HG03196 (cell line): ENCODE results near the gene ECI2.
"Not testable (repeated sequence)": the region's sequence is repeated elsewhere in the genome, so short reads cannot be mapped to it uniquely, and the experiment has no call there.

Experiments
- ATAC-seq: cut with Tn5 transposase; IDR thresholded peaks from one replicate; pipeline ENCODE4 v1.9.1; 2021; ENCODE audit not compliant: unreplicated experiment

The ECI2 gene

DNA sequence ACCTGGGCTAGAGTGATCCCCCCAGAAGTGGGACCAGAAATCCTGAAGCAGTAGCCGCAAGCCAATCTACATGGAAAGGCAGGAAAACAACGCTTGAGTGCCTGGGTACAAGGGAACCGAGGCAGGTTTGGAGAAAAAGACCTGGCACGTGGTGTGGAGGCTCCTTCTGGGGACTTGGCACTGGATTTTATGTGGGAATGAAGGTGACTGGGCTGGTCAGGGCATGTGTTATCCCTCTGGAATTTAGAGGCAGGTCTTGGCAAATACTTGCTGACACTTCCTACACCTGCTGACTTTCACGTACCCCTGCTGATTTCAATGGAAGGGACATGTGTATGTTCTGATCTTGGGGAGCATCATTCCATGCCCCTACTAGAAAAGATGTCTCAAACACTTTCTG, 31.4 kb downstream of the ECI2 start:
- no peak for ATAC-seq

DNA sequence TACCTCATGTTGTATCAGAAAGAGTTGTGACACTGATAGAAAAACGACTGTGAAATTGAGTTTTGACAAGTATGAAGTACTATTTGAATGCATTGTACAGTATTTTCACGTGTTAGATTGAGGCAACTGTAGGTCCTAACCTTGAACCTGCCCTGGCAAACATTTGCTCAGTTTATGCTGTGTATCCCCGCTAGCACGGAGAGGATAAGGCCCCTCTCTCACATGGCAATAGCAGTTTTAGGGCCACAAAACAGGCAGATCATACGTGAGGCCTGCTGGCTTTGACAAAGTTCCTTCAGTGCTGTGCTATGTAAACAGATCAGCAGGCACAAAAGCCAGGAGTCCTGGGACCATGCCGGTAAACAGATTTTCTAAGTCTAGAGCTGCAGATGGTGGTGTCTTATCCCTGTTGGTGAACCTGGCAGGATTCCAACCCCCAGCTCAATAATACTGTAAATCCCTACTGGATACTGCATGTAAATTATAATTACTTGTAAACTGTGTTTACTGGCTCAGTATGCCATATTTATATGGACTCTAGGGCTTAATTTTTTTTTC, 32.6 kb downstream of the ECI2 start:
- ATAC-seq, result no peak

DNA sequence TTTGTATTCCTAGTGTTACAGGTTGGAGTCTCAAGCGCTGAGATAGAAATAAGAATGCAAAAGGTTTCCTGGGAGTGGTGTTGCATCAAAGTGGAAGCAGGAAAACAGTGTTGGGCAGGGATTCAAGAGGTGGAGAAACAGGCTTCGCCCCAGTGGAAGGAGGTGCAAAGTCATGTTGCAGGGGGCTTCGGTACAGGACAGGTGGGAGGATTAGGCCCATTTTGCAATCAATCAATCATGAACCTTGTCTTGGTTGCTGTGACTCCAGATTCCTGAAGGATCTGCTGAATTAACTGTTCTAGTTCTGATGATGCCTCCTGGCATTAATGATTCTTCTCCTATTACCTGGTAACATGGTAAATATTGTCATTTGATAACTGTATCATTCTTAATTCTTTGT, 34.1 kb downstream of the ECI2 start:
- ATAC-seq, result no peak

DNA sequence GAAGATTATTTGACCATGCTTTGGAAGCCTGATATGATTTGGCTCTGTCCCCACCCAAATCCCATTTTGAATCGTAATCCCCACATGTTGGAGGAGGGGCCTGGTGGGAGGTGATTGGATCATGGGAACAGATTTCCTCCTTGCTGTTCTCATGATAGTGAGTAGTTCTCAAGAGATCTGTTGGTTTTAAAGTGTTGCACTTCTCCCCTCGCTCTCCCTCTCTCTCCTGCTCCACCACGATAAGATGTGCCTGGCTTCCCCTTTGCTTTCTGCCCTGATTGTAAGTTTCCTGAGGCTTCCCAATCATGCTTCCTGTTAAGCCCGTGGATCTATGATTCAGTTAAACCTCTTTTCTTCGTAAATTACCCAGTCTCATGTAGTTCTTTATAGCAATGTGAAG, 34.7 kb downstream of the ECI2 start:
- no peak for ATAC-seq

DNA sequence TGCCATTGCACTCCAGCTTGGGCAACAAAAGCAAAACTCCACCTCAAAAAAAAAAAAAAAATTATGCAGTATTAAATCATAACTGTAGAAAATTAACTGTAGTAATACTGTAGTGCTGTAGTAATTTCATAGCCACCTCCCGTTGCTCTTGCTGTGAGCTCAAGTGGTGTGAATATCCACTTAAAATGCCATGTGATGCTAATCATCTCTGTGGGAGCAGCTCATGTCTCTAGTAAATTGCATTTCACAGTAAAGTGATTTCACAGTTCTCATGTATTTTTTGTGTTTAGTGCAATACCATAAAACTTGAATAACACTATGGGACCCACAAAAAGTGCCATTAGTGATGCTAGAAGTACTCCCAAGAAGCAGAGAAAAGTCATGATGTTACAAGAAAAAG, 42.1 kb downstream of the ECI2 start:
- no peak for ATAC-seq

DNA sequence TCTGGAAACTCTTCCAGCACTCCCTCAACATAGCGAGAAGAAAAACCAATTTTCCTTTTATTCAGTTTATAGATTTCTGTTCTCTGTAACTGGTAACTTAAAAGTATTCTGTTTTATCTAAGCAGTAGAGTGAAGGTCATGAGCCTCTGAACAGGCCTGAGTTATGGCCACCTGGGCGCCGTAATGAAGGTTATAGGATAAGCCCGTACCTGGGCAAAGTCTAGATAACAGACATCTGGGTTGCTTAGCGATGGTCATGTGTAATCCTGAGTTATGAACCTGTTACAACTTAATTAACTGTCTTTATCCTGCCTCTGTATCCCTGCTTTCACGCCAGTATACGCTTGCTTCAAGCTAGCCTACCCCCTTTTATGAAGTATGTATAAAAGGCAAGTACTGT, 43.4 kb downstream of the ECI2 start:
- ATAC-seq, result no peak

DNA sequence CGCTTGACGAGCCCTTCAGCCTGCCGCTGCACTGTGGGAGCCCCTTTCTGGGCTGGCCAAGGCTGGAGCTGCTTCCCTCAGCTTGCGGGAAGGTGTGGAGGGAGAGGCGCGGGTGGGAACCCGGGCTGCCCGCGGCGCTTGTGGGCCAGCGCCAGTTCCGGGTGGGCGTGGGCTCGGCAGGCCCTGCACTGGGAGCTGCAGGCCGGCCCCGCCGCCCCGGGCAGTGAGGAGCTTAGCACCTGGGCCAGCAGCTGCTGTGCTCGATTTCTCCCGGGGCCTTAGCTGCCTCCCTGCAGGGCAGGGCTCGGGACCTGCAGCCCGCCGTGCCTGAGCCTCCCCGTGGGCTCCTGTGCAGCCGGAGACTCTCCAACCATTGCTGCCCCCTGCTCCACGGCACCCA, 45.3 kb downstream of the ECI2 start:
- not testable (repeated sequence) for ATAC-seq

DNA sequence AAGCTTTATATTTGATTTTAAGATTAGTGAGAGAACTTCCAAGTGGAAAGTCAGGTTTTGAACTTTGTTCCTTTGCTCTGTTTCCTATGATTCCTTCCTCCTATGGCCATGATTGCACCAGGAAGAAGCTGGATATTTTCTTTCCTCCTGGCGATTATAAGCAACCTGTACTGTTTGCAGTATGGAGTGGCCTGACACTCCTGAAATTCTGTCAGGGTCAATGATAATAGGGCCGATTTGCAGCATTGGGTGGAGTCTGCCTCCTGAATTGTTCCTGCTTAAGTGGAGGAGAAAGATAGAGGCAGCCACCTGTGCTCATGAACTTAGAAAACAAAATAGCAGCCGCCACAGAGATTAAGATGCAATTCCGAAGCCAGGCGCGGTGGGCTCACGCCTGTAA, 46.7 kb downstream of the ECI2 start:
- ATAC-seq, result no peak

DNA sequence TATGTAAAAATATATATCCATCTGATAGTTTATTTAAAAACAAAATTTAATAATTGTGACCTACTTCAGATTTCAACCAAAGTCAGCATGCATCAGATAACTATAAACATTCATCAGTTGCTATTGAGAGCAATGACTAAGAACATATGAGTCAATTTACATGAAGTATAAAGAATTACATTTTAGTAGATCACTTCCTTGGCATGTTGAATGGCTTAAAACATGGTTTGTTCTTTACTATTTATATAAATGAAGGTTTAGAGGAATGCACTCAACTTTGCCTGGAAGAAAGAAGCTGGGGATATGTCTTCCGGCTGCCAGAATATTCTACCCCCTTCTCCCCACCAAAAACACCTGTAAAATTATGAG, 50.1 kb downstream of the ECI2 start:
- ATAC-seq, result no peak

DNA sequence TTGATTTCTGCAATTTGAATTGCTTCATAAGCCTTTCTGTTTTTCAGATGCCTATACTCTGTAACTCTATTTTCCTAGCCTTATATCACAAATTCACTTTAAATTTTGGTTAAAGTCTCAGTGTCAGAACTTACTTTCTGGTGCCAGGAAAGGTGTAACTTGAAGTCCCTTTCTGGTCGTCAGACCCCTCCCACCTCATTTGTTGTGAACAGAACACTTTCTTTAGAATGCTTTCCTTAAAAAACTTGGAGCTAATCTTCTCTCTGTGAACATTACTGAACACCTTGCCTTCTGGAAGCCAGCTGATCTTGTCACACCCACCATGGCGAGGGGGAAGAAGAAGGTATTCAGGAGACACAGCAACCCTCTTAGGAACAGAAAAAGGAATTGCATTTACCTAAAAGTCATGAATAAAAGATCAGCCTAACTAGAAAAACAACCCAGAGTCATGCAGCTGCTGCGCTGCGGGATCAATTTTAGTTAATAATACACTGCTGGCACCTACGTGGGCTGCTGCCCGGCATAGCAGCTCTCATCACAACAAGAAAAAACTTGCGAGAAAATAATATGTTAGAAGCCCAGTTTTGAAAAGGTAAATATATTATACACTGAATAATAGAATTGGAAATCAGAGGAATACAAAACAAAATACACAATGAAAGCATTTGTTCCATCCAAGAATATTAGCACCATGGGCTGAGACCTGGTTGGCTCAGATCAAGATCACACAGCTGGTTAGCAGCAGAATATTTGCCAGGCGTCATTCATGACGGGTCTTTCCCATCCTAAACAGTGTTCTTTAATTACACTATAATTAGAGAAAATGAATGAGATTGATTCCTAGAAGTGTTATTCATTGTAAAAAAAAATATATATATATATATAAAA, 50.7 kb downstream of the ECI2 start:
- no peak for ATAC-seq

DNA sequence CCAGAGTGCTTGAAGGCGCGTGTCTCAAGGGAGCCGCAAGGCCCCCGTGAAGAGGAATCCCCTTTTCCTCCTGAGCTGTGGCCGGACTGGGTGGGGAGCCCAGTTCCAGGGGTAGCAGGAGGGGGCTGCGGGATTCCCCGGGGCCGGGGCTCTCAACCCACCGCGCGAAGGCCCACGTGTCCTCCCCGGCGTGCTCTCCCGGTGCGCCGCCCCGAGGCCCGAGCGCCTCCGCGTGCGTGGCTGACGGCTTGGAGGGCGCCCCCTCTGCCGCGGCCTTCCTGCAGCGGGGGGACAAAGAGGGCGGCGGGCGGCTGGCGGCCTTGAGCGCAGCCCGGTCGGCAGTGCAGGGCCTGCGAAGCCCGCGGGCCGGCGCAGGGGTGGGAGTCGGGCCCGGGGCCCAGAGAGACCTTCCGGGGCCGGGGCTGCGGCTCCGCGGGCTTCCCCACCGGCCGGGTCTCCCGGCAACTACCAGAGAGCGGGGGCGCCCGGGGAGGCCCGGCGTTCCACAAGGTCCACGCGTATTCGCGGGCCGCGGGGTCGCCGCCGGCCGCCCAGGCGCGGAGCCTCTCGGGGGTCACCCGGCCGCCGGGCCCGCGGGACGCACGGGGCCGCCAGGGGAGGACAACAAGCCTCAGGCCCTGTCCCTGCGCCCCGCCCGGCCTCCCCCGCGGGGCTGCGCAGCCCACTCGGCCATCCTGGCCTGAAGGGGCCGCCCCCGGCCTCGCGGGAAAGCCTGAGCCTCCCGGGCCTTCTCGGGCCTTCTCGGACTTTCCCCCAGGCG, 56.5 kb downstream of the ECI2 start, which contains the start of gene FAM217A:
FAM217A (minus strand) TSS at position 447 of the 781 bp plus-strand sequence. CDS start 1,723 bp downstream, outside the sequence.
- ATAC-seq, result no peak

DNA sequence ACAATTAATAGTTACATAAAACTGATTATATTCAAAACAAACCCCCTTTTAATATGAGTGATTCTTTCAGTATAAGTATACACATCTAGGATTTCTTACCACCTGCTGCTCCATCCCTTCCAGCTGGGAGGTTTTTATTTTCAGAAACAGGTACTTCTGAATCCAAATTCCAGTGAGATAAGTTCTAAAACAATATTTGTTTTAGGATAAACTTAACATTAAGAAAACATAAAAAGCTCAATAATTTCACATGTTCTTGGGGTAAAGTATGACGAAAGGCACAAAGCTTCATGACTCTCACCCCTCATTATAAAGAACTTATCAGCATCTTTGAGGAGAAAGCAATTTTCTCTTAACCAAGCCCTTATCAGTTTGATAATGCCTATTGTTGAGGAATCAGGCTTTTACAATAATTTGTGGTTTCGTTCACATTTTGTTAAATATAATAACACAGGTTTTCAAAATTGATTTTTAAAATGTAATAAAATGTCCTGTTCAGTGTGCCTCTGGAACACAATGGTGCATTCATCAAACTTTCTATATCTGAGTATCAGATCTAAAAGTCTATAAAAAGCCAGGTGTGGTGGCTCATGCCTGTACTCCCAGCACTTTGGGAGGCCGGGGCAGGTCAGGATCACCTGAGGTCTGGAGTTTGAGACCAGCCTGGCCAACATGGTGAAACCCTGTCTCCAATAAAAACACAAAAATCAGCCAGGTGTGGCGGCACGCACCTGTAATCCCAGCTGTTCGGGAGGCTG, 60.7 kb downstream of the ECI2 start:
- ATAC-seq, result no peak

DNA sequence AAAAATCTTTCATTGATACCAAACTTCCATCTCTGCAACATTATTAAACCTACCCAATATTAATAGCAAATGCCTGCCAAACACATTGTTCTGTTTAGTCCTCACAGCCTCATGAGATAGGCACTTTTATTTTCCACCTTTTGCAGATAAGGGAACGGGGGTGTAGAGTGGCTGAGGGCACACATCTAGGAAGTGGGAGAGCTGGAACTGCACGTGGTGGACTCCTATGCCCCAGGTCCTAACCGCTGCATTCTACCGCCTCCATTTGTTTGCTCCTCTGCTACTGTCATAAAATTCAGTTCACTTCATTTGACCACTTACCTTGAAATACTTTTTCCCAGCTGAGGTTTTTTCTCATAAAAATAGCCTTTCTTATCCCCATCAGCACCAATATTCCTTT, 64.0 kb downstream of the ECI2 start:
- ATAC-seq, result no peak

DNA sequence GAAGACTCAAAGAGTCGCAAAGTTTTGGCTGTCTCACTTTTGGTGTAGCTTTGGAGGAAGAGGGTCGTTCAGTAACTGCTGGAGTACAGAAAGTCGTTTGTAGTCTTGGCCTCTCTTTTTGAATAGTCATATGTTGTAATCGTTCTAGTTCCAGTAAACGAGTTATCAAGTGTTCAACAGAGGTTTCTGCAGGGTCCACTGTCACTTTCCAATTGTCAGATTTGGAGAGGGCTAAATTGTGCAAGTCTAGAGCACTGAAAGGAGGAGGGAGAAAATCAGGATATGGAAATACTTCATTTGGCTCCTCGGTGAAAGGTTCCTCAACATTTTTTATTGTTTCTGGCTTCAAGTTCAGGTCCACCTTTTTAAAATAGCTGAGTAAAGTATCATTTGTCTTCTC, 66.2 kb downstream of the ECI2 start:
- no peak for ATAC-seq

DNA sequence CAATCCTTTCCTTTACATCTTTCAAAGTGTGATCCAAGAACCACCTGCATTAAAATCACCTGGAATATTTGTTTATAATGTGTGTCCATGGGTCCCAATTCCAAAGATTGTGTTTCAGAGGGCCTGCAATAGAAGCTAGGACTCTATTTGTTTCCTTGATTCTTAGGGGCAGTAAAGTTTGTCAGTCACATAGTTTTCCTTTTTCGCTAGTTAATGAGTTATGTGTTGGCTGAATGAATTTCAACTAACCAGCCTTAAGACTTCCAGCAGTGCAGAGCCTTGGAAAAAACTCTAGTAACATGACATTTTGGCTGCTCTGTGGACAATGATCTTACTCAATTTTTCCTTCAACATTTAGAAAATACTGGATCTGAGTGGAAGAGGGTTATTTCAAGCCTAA, 67.7 kb downstream of the ECI2 start:
- no peak for ATAC-seq

DNA sequence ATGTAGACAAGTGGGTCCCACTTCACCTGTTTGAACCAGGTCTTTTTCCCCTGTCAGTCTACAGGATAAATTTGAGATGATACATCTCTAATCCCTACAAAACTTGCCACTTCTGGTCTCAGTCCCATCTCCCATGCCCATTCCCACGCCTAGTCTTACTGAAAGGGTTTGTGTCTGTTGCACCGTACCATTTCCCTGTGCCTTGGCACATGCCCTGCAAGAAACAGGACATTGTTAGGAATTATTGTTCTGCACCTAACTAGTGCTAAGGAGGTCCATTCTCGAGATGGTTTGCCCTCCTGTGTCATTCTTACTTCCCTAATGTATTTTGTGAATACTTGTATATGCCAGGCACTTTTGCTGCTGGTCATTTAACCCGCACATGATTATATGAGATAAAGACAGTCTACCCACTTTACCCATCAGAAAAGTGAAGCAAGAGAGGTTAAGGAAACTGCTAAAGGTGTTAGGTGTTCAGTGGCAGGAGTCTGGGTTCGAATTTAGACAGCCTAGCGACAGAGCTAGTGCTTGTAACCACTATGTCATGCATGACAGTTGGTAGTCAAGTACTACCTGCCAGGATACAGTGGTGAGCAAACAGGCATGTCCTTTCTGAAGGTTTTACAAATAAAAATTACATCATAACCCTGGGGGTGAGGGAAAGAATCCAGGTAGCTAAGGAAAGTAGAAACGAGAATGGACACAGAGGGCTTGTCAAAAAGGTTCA, 69.2 kb downstream of the ECI2 start:
- ATAC-seq, result no peak
